HEK293T (cell line): ENCODE measurements around the gene VAMP7.
"Not testable (repeated sequence)": the region's sequence is repeated elsewhere in the genome, so short reads cannot be mapped to it uniquely, and the experiment has no call there.

Experiments used
- CTCF ChIA-PET: fragments of 350-600 bp; formaldehyde crosslinking; extraction: SDS; loops from one replicate; lab custom pipeline; 2021; ENCODE audit warnings: antibody characterized with exemption, inconsistent platforms; lab: Yijun Ruan, JAX
- POLR2A ChIA-PET: fragments of 350-600 bp; formaldehyde crosslinking; extraction: SDS; loops from one replicate; lab custom pipeline; 2020; ENCODE audit warnings: antibody characterized with exemption, inconsistent platforms; lab: Yijun Ruan, JAX
- DNase-seq: peaks from one replicate; pipeline ENCODE4 v3.0.0; 2012; ENCODE audit warnings: mixed read lengths; ENCODE audit errors: extremely low spot score
- ARNT ChIP-seq: fragments of 450-650 bp; IDR thresholded peaks from 2 replicates; pipeline ENCODE4 v1.6.1; 2017; ENCODE audit warnings: mild to moderate bottlenecking
- BHLHE40 ChIP-seq: fragments of 450-650 bp; IDR thresholded peaks from 2 replicates; pipeline ENCODE4 v1.6.1; 2016; ENCODE audit warnings: mild to moderate bottlenecking, moderate library complexity, borderline replicate concordance
- CTBP1 ChIP-seq: fragments of 450-650 bp; IDR thresholded peaks from 2 replicates; pipeline ENCODE4 v1.6.1; 2016; ENCODE audit warnings: borderline replicate concordance
- ELF4 ChIP-seq: fragments of 450-650 bp; IDR thresholded peaks from 2 replicates; pipeline ENCODE4 v1.6.1; 2017; ENCODE audit warnings: antibody characterized with exemption
- FOXA1 ChIP-seq: fragments of 450-650 bp; IDR thresholded peaks from 2 replicates; pipeline ENCODE4 v1.6.1; 2016; ENCODE audit warnings: mild to moderate bottlenecking
- FOXK2 ChIP-seq: fragments of 450-650 bp; IDR thresholded peaks from 2 replicates; pipeline ENCODE4 v1.6.1; 2016; ENCODE audit warnings: mild to moderate bottlenecking
- FOXM1 ChIP-seq: fragments of 450-650 bp; IDR thresholded peaks from 2 replicates; pipeline ENCODE4 v1.6.1; 2017; ENCODE audit warnings: mild to moderate bottlenecking, borderline replicate concordance
- HDGF ChIP-seq: fragments of 450-650 bp; IDR thresholded peaks from 2 replicates; pipeline ENCODE4 v1.6.1; 2017; ENCODE audit warnings: antibody characterized with exemption, borderline replicate concordance
- L3MBTL2 ChIP-seq: fragments of 450-650 bp; conservative IDR thresholded peaks from 2 replicates; pipeline ENCODE4 v1.6.1; 2016; ENCODE audit warnings: mild to moderate bottlenecking
- LEF1 ChIP-seq: fragments of 450-650 bp; IDR thresholded peaks from 2 replicates; pipeline ENCODE4 v1.6.1; 2017; ENCODE audit warnings: mild to moderate bottlenecking, borderline replicate concordance
- NFRKB ChIP-seq: fragments of 450-650 bp; IDR thresholded peaks from 2 replicates; pipeline ENCODE4 v1.6.1; 2016; ENCODE audit warnings: mild to moderate bottlenecking, moderate library complexity
- PKNOX1 ChIP-seq: fragments of 450-650 bp; IDR thresholded peaks from 2 replicates; pipeline ENCODE4 v1.6.1; 2016
- SP1 ChIP-seq: fragments of 450-650 bp; IDR thresholded peaks from 2 replicates; pipeline ENCODE4 v1.6.1; 2017
- SUZ12 ChIP-seq: fragments of 450-650 bp; IDR thresholded peaks from 2 replicates; pipeline ENCODE4 v1.6.1; 2016; ENCODE audit warnings: mild to moderate bottlenecking
- TARDBP ChIP-seq: fragments of 450-650 bp; IDR thresholded peaks from 2 replicates; pipeline ENCODE4 v1.6.1; 2016
- ZNF384 ChIP-seq: fragments of 450-650 bp; IDR thresholded peaks from 2 replicates; pipeline ENCODE4 v1.6.1; 2016

VAMP7 gene

GRCh38 chrX:155881158-155881993, at the start of gene VAMP7:
TSS of gene VAMP7 (plus strand) at chrX:155881345. CDS start at chrX:155889467, 8,122 bp downstream.
- DNase-seq: peak; percentile 91
- ChIA-PET CTCF (no interaction called here), POLR2A (no interaction called here)
- TF ChIP-seq SUZ12 (peak; percentile 63; the same call in 1 of the 2 replicates), PKNOX1 (no peak), L3MBTL2 (peak; percentile 78), HDGF (peak; percentile 55; the same call in 1 of the 2 replicates), LEF1 (no peak), ELF4 (peak; percentile 96), ARNT (no peak), FOXM1 (no peak), BHLHE40 (no peak)

GRCh38 chrX:155841232-155841631, 39.9 kb upstream of the VAMP7 start:
- ChIA-PET CTCF (no interaction called here), POLR2A (no interaction called here)
- DNase-seq: no peak
- no peak for TF ChIP-seq ELF4
- no peak for TF ChIP-seq HDGF
- no peak for TF ChIP-seq ARNT
- no peak for TF ChIP-seq FOXK2
- no peak for TF ChIP-seq LEF1
- TF ChIP-seq FOXM1: no peak
- no peak for TF ChIP-seq NFRKB

GRCh38 chrX:155851786-155852185, 29.4 kb upstream of the VAMP7 start:
- DNase-seq, CTCF ChIA-PET, POLR2A ChIA-PET: not testable (repeated sequence)

GRCh38 chrX:155857561-155857960, 23.6 kb upstream of the VAMP7 start:
- ChIA-PET POLR2A (no interaction called here), CTCF (no interaction called here)
- TF ChIP-seq TARDBP: no peak
- TF ChIP-seq ARNT: no peak
- TF ChIP-seq SUZ12: no peak
- TF ChIP-seq HDGF: no peak
- no peak for TF ChIP-seq NFRKB
- TF ChIP-seq L3MBTL2: no peak
- TF ChIP-seq FOXM1: no peak
- no peak for TF ChIP-seq BHLHE40
- TF ChIP-seq LEF1: no peak
- TF ChIP-seq ELF4: no peak
- no peak for TF ChIP-seq FOXA1
- no peak for TF ChIP-seq CTBP1
- TF ChIP-seq PKNOX1: no peak
- TF ChIP-seq FOXK2: no peak
- TF ChIP-seq ZNF384: no peak
- TF ChIP-seq SP1: no peak
- DNase-seq: peak; percentile 22

GRCh38 chrX:155864655-155865054, 16.5 kb upstream of the VAMP7 start:
- no peak for TF ChIP-seq SUZ12
- TF ChIP-seq TARDBP: no peak
- DNase-seq: no peak
- POLR2A ChIA-PET: no interaction called here
- CTCF ChIA-PET: no interaction called here

GRCh38 chrX:155865193-155865592, 16.0 kb upstream of the VAMP7 start:
- POLR2A ChIA-PET: no interaction called here

More at GRCh38 chrX:155865193-155865592, 16.0 kb upstream of the VAMP7 start:
- CTCF ChIA-PET: no interaction called here
- DNase-seq: no peak
- TF ChIP-seq ZNF384 (no peak), FOXK2 (no peak), NFRKB (no peak), TARDBP (no peak), HDGF (no peak), FOXM1 (no peak), LEF1 (no peak), PKNOX1 (no peak), CTBP1 (no peak), ELF4 (no peak), SP1 (no peak), ARNT (no peak)
